CD4-positive, alpha-beta T cell treated with Interleukin-17A for 4 hours (primary cell): ENCODE measurements around the gene PTPN22.
A peak's percentile ranks its signal among the peaks of the same experiment; 100 is the strongest.
"Not testable (repeated sequence)": the region's sequence is repeated elsewhere in the genome, so short reads cannot be mapped to it uniquely, and the experiment has no call there.

ENCODE experiments used
- DNase-seq: peaks from one replicate; pipeline ENCODE4 v3.0.0-alpha.2; 2020; ENCODE audit warnings: mixed read lengths

PTPN22 gene

DNA sequence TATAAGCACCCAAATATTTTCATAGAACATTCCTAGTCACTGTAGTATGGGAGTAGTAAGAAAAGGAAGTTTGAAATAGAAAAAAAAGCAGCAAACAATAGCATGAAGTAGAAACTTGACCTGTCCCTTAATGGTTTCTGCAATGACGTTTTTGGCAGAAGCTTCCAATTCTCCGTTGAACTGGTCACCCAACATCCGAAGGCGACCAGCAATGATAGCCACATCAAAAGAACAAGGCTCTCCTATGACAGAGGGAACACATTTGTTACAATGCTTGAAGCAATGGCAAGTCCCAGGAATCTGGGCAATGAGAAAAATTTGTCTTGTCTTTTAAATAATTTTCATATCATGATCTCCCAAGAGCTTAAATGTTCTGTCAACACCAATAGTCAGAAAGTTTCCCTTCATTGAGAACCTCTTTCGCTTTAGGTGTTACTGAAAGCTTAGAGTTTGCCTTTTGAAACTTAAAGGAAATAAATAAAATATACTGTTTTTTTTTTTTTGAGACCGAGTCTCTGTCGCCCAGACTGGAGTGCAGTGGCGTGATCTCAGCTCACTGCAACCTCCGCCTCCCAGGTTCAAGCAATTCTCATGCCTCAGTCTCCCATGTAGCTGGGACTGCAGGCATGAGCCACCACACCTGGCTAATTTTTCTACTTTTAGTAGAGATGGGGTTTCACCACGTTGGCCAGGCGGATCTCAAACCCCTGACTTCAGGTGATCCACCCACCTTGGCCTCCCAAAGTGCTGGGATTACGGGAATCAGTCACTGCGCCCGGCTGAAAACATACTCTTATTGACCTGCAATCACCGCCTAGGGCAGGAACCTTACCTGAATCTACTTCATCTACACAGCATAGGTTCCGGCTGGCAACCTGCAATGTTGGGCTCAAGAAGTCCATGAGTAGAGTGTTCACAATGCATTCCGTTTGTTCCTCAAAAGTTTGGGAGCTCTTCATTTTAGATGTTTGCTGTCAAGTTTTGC, 15.2 kb upstream of the PTPN22 start:
- DNase-seq, result no peak

DNA sequence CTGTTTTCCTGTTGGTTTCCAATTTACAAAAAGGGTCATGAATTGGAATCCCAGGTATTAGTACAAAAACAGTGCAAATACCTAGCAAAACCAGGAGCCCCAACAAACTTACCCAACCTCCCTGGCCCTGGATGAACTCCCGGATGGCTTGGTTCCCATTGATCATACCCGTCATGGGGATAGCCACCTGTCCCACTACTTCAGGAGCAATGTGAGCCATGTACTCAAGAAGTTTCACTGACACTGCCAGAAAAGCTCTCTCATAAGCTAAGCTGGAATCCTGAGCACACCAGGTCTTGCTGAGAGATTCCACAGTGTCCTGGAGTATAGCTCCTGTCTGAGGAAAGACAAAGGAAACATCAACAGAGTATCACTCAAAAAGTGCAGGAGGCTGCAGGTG, 10.1 kb upstream of the PTPN22 start:
- no peak for DNase-seq

DNA sequence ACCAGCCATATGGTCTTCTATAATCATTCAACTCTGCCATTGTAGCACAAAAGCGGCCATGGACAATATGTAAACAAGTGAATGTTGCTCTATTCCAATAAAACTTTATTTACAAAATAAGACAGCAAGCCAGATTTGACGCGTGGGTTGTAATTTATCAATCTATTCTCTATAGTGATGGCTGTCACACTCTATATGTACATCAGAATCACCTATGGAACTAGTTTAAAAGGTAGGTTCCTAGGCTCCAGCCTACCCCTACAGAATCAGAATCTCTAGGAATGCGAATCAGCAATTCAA, 8.2 kb upstream of the PTPN22 start:
- DNase-seq, result no peak

DNA sequence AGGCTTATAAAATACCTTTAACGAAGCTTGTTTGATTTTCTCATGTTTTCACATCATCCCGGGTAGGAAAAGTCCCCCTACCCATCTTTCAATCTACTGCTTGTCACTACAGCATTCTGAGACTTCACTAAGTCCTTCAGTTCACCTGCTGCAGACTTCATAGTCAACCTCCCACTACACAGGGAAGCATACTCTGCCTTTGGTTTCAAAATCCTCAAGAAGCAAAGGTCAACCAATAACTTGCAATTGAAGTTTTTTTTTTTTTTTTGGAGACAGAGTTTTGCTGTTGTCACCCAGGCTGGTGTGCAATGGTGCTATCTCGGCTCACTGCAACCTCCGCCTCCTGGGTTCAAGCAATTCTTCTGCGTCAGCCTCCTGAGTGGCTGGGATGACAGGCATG, 4.7 kb upstream of the PTPN22 start:
- no peak for DNase-seq

DNA sequence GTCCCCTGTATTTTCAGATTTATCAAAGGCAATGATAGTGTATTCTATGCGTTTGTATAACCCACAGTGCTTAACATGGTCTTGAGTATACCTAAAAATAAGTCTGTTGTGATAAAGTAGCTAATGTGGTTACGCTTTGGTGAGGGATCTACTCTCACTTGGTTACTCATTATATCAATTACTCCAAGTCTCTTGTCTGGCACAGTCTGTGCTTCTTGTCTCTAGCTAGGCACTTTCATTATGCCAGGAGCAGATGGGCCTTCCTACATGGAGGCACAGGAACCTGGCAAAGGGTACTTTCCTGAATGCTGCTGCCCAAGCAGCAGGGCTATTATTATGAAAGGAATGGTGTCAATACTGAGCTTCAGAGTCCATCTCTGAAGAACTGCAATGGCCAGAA, 4.2 kb upstream of the PTPN22 start:
- no peak for DNase-seq

DNA sequence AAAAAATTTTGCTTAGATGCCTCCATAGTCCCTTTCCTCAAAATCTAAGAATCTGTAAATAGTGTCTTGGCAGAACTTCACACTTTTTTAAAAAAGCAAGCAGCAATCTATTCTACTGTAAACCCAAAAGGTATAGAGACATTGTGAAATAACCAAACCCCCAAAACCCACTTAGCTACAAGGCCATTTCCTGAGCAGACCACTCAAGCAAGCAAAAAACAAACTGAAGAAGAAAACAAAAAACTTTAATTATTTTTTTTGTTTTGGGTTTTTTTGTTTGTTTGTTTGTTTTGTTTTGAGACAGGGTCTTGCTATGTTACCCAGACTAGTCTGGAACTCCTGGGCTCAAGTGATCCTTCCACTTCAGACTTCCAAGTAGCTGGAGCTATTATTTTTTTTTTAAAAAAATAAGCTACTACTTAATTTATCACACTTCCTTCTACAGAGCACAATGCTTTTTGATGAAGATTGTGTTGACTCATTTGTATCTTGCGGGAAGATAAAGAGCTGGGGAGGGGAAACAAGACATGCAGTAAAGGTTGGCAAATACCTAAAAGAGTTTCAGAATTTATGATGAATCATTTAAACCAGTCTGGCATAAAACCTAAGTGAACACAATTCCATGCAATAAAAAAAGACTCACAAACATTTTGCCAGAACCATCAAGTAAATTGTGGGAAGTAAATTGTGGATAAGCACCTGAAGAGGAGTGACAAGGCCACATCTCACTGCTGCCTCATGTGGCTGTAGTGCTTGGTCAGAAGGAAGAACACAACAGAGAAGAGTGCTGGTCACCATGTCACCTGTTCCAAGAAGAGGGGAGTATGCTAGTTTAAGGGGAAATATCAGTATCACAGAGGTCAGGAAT, 2.7 kb upstream of the PTPN22 start:
- no peak for DNase-seq

DNA sequence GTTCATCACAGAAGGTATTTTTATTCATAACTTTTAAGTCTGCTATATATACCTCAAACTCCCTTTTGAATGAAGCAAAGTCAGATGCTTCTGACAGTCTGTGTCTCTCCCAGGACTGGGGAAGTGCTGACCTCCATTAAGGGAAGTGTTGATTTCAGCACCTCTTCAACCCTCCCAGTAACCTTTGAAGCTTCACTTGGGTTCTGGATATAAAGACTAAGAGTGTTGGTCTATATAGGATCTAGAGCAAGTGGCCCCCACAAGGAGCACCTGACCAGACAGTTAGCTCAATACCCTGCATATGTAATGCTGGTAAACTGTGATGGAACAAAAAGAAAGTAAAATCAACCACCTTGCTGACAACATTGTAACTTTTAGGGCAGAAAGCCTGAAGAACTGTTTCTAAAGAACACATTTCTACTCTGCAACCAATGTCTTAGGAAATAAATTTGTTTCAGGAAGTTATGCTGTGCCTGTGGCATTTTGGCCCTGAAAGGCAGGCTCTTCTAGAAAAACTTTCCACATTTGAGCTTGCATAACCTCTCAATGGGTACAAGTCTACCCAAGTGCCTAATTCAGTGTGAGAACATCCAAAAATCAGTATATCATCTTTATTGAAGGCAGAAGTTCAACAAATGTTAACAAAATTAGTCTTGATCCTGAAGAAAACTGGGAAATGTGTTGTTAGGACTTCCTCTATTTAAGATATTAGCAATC, 865 bp upstream of the PTPN22 start:
- DNase-seq, result no peak

DNA sequence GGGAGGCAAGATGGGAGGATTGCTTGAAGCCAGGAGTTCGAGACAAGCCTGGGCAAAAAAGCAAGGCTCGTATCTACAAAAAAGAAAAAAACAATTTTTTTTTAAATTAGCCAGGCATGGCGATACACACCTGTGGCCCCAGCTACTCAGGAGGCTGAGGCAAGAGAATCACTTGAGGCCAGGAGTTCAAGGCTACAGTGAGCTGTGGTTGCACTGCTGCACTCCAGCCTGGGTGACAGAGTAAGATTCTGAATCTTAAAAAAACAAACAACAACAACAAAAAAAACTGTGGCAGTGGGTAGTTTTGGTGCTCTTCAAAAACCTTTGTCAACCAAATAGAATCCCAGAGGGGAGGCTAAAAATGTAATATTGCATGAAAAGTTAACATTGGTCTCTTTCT, 734 bp downstream of the PTPN22 start:
- peak; percentile 26 for DNase-seq

DNA sequence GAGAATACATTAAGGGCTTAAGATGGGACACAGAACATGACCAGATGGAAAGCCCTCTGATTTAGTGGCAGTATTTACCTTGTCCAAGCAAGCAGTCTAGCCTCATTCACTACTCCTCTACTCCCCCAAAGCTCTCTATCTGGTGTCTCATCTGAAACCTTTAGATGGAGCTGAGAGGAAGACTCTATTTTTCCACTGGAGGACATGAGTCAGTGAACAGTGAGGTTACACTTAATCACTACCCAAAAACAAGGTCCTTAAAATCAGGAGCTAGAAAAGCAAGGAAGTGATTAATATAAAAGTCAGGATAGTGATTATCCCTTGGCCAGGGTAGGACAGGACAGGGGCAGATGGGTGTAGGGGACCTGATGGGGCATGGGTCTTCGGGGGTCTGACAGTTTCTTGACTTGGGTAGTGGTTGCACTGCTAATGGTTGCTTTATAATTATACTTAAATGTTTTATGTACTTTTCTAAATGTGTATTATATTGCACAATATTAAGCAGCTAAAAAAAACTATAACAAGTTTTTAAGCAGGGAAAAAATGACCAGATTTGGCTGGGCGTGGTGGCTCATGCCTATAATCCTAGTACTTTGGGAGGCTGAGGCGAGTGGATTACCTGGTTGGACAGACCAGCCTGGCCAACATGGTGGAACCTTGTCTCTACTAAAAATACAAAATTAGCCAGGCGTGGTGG, 3.0 kb downstream of the PTPN22 start:
- no peak for DNase-seq

DNA sequence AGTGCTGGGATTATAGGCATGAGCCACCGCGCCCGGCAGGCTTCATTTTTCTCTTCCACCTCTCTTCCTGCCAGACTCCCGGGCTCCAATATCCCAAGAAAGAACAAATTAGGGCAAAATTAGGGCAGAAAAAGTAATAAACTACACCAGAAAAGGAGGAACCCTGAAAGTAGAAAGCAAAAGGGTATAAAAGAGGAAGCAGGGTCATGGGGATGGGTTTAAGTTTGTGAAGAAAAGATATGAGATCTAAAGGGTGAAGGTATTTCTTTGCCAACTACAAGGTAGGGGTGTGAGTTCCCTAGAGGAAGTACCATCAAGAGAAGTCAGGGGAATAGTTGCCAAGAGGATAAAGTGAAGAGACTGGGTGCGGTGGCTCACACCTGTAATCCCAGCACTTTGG, 9.9 kb downstream of the PTPN22 start:
- DNase-seq, result no peak

DNA sequence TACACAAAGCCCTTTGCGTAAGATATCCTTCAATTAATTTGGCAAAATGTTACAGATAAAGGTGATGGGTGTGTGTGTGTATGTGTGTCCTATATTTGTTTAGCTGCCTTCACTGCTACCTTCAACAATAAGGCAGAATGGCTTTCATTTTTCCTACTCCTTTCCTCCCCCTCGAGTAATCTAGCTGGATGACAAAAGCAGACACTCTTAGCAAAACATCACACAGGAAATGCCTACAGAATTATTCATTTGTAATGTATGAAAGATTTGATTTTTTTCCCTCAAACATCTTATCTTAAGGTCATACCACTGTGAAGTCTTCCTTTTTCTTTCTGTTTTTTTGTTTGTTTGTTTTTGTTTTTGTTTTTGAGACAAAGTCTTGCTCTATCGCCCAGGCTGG, 10.6 kb downstream of the PTPN22 start:
- no peak for DNase-seq

DNA sequence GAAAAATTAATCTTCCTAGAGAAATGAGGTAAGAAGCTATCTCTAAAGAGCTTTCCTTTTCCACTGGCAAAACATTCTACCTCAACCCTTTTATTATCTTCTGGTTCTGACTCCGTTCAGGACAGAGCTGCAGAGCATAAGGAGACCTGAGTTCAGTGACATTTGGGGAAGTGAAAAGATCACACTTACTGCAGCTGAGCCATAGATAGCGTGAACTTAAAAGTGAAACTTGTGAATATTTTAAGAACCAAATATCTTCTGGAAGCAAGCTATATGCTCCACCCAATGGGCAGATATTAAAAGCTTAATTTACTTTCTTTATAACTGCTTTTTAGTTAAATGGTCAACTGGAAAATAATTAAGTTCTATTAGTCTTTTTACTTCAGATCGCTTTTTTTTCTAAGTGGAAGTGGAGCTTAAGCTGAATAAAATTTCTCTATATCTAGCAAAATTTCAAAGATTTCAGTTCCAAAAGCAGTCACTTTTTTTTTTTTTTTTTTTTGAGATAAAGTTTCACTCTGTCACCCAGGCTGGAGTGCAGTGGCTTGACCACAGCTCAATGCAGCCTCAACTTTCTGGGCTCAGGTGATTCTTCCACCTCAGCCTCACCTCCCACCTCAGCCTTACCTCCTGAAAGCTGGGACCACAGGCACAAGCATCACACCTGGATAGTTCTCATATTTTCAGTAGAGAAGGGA, 11.9 kb downstream of the PTPN22 start:
- DNase-seq, result no peak

DNA sequence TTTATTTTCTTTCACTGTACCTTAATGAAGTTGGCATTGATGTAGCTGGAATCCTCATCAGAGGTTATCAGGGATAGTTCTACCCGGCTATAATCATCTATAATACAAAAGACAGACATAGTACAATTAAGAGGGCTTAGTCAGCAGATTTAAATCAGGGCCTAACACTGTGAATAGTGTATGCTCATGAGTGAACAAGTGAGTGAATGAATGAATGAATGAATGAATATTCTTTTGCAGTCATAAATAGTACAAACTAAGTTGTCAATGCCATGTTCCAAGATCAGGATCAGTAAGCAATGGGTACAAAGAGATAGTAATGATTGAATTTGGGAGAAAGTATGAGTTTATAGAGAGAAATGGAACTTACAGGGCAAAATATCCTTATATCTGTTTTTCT, 12.5 kb downstream of the PTPN22 start:
- no peak for DNase-seq

DNA sequence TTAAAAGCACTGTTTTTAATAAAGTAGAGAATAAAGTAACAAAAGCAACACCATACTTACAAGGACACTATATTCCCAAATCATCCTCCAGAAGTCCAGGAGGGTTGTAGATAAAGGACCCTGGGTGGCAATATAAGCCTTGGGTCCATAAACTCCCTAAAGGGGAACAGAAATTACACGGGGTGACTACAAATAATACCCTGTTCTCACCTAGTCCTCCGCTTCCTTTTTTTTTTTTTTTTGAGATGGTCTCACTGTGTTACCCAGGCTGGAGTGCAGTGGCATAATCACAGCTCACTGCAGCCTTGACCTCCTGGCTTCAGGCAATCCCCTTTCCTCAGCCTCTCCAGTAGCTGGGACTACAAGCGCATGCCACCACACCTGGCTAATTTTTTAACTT, 13.1 kb downstream of the PTPN22 start:
- DNase-seq, result no peak

DNA sequence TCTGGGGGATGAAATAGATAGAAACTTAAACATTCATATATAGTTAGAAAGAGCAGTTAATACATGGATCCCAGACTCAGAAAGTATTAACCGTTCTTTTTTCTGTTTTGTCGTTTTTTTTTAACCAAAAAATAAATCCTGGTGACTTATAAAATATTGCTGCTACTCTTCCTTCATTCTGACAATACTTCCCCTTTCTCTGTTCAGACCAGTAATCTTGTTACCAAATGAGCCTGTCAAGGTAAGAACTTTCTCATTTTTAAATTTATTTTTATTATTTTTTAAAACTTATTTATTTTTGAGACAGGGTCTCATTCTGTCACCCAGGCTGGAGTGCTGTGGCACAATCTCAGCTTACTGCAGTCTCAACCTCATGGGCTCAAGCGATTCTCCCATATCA, 13.7 kb downstream of the PTPN22 start:
- no peak for DNase-seq

DNA sequence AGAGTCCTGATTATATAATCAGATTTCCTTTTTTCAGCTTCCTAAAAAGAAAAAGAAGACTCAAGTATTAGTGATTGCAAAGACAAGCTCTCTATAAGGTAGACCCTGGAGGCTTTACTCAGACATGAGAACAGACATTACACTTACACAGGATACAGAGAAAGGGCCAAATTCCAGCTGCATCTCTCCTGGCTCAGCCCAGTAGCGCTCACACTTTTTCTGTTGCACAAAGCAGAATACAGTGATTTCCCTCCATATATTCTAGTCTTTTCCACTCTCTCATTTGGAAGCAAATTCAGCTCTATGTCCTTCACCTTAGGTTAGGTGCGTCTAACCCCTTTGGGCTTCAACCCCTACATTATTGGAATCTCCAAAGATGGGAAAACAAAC, 15.1 kb downstream of the PTPN22 start:
- DNase-seq, result no peak

DNA sequence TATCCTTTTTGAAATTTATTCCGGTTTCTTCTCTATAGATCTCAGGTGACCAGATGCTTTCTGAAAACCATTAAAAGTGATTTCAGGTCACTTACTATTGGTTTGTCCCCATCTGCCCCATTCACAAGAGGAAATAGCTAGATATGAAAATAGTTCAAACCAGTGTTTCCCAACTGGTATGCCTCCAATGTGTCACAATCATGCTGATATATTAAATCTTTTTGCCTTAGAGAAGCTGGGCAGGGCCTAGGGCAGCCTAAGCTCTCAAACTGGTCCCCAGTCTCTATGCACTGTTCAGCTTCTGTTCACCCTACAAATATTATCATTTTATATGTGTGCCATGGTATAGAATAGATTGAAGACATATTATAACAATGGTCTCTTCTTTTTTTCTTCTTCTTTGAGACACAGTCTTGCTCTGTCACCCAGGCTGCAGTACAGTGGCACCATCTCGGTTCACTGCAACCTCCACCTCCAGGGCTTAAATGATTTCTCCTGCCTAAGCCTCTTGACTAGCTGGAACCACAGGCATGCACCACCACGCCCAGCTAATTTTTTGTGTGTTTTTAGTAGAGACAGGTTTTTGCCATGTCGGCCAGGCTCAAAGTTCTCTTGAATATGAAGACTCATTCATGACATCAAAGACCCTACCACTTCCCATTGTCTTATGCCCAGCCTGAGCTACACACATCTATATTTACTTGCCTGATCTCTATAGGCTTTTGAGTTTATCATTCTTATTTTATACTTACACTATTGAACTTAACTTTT, 15.7 kb downstream of the PTPN22 start:
- no peak for DNase-seq

DNA sequence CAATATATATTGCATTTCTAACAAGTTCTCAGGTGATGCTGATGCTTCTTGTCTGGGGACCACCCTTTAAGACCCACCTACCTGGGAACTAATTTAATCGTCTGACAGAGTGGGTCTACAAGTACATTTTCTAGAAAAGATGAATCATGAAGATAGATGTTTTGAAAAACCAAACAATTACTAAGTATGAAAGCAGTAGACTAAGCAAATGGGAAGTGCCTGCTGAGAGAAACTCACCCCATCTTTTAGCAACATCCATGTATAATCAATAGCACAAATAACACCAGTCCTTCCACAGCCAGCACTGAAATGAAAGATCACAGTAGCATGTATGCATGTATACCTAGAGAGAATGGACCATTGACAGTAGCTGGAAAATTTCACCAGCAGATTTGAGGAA, 17.3 kb downstream of the PTPN22 start:
- no peak for DNase-seq

DNA sequence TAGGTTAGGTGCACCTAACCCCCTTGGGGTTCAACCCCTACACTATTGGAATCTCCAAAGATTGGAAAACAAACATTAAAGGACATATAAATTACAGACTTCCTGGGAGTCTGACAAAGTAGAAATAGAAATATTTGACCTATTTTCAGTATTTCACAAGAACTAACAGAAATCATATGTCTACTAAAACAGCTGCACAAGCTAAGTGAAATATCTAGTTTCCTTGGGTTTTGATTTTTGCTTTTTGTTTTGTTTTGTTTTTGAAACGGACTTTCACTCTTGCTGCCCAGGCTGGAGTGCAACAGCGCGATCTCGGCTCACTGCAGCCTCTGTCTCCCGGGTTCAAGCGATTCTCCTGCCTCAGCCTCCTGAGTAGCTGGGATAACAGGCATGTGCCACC, 18.8 kb downstream of the PTPN22 start:
- DNase-seq, result not testable (repeated sequence)

DNA sequence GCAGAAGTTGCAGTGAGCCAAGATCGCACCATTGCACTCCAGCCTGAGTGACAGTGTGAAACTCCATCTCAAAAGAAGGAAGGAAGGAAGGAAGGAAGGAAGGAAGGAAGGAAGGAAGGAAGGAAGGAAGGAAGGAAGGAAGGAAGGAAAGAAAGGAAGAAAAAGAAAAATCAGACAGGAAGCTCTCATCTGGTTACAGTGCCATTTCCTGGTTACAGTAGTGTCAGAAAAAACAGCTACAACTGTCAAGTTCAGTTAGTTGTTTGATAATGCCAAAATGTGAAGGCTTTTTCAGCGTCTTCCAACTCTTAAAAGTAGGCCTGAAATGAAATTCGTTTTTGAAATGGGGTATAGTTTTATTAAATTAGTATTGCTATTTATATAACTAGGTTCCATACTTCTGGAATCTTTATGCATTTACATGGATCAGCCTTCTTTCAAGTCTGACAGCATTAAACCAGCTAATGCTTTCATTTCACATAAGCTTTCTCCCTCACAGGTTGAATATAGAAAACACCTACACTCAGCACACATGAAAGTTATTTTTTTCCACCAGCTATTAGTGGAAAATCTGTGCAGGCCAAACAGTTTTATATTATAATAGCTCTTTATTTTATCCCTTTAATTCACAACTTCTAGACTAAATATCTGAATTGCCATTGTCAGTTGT, 21.2 kb downstream of the PTPN22 start:
- DNase-seq, result no peak

DNA sequence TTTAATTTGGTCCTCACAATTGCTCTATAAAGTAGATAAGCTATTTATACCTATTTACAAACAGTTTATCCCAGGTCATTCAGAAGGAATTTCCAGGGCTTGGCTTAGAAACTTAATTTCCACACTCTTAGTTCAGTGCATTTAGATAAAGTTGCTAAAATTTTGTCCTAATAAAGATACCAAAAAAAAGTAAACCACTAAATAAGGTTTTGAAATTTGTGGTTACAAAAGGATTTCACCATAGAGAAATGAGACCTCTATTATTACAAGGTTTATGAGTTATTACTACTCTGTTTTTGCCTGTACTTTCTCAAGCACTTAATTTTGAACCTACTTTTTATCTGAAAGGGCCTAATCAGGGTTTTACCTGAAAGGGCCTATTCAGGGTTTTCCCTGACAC, 22.4 kb downstream of the PTPN22 start:
- no peak for DNase-seq
